Fibroblast of pulmonary artery (primary cell): ENCODE results near the gene HPN.

ENCODE experiments used
- DNase-seq: peaks from one replicate; pipeline ENCODE4 v3.0.0-alpha.2; 2010; ENCODE audit warnings: low read depth
- H3K4me3 ChIP-seq: replicated peaks from 2 replicates; pipeline ENCODE4 v1.5.1; 2011; ENCODE audit warnings: low read depth, mild to moderate bottlenecking, control low read depth, low read length, moderate library complexity
- CTCF ChIP-seq: IDR thresholded peaks from 2 replicates; pipeline ENCODE4 v1.5.1; 2011; ENCODE audit warnings: mild to moderate bottlenecking, control low read depth, low read length, inconsistent platforms; ENCODE audit errors: missing control alignments

The HPN gene

GRCh38 chr19:35034588-35035382 is 6.7 kb upstream of the HPN start:
- H3K4me3 ChIP-seq, result no peak overlapping the region
- no peak for DNase-seq
- no peak for TF ChIP-seq CTCF

DNA sequence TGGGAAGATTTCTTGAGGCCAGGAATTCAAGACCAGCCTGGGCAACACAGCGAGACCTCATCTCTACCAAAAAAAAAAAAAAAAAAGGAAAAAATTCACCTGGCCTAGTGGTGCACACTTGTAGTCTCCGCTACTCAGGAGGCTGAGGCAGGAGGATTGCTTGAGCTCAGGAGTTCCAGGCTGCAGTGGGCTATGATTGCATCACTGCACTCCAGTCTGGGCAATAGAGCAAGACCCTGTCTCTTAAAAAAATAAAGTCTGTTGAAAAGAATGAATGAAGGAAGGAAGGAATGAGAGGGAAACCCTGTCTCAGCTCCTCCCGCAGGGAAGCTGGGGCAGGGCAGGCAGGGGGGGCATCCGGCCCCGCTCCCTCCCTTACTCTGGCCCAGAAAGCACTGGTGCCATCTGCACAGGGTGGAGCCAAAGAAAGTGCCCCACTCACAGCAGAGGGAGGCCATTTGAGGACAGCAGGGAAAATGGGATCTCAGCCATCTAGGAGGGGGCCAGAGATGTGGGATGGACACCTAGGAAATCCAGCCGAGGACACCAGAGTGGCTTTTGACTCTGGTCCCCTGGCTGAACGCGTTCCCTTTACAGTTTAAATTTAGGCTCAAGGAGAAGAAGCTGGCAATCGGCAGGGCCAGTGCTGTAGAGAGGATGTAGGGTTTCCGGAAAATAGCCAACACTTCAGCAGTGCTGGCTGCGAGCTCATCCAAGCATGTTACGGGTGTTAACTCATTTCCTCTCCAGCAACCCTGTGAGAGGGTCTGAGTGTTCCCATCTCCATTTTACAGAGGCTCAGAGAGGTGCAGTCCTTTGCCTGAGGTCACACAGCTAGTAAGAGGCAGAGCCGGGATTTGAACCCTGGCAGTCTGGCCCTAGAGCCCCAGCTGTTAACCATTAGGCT is 3.6 kb upstream of the HPN start:
- no peak for TF ChIP-seq CTCF
- no peak overlapping the region for H3K4me3 ChIP-seq
- DNase-seq, result peak; percentile 59

DNA sequence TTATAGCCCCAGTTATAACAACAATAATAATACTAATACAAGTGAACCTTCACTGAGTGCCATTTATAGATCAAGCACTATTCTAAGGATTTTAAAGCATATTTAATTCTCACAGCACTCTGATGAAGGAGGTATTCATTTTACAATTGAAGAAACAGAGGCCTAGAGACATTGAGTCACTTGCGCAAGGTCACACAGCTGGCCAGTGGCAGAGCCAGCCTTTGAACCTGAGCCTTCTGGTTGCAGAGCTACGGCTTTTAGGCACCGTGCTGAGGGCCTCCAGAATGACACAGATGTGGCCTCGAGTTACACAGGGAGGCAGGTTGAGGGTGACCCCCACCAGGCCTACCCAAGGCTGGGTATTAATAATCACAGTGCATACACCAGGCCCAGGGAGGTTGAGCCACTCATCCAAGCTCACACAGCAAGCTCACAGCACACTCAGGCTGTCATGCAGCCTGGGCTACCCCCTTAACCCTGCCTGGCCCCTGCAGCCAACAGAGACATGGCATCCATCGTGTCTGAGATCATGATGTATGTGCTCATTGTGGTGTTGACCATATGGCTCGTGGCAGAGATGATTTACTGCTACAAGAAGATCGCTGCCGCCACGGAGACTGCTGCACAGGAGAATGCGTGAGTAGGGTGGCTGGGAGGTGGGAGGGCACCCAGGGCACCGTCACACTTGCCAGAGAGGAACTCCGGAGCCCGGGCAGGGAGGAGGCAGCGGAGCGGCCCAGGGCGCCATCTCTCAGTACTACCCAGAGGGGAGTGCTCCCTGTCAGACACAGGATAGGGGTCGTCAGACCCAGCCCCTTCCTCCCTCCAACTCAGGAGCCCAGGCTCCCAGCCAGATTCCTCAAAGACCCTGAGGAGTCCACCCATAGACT is 2.7 kb upstream of the HPN start:
- no peak overlapping the region for H3K4me3 ChIP-seq
- no peak for TF ChIP-seq CTCF
- no peak for DNase-seq

GRCh38 chr19:35039881-35040825 is 1.4 kb upstream of the HPN start:
- TF ChIP-seq CTCF, result no peak
- no peak for DNase-seq
- no peak overlapping the region for H3K4me3 ChIP-seq

GRCh38 chr19:35040826-35041547 is 534 bp upstream of the HPN start:
- peak; percentile 48 for DNase-seq
- no peak for TF ChIP-seq CTCF
- no peak overlapping the region for H3K4me3 ChIP-seq
